ENCODE data around the gene MALSU1.

Gene MALSU1

GRCh38 chr7:23353172-23353571 lies 54.0 kb downstream of the MALSU1 start:
- TF ChIP-seq ZNF274 (IDR thresholded peaks at IDR 0.05; ENCODE audit: low read depth, low read length), result no peak
- H3K4me3 ChIP-seq (ENCODE audit: low read length), result no peak overlapping the region

GRCh38 chr7:23356168-23356567 lies 57.0 kb downstream of the MALSU1 start:
- H3K4me3 ChIP-seq (ENCODE audit: low read length), result no peak overlapping the region
- TF ChIP-seq ZNF274 (IDR thresholded peaks at IDR 0.05; ENCODE audit: low read depth, low read length), result no peak

DNA sequence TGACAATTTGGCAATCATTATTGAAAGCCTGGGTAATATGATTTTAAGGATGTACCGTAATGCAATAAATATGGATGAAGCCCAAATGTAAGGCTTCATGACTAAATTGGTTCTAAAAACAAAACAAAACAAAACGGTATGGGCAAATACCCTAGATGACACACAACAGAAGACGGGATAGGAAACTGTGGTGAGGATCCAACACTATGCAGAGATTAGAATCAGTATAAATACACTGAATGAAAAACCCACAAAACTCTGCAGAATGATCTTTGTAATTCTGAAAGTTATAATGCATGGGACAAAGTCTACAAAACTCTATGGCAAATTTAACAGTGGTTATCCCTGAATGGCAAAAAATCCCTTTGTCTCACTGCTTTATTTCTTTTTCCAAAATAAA lies 57.6 kb downstream of the MALSU1 start:
- TF ChIP-seq ZNF274 (IDR thresholded peaks at IDR 0.05; ENCODE audit: low read depth, low read length), result no peak
- no peak overlapping the region for H3K4me3 ChIP-seq (ENCODE audit: low read length)

- no peak for TF ChIP-seq ZNF274 (IDR thresholded peaks at IDR 0.05; ENCODE audit: low read depth, low read length)
- no peak overlapping the region for H3K4me3 ChIP-seq (ENCODE audit: low read length)
These were observed 58.3 kb downstream of the MALSU1 start for GRCh38 chr7:23357190-23358093.

- no peak overlapping the region for H3K4me3 ChIP-seq (ENCODE audit: low read length)
- no peak for TF ChIP-seq ZNF274 (IDR thresholded peaks at IDR 0.05; ENCODE audit: low read depth, low read length)
These were observed 59.1 kb downstream of the MALSU1 start for GRCh38 chr7:23358152-23358674.
